ENCODE measurements around the gene STS.

GRCh38 chrX:7190157-7190556, 42.6 kb downstream of the STS start:
- no peak for TF ChIP-seq CTCF (IDR thresholded peaks at IDR 0.05)
- TF ChIP-seq POLR2AphosphoS5 (IDR thresholded peaks at IDR 0.05): no peak
- no peak for TF ChIP-seq POLR2A (IDR thresholded peaks at IDR 0.05)
